ENCODE measurements around the gene ZCCHC7. TPM values are rescaled to one million over a fixed set of nuclear protein-coding genes. Genes with fewer than 3 reads are reported as not detected.

Gene ZCCHC7
- total and polyA plus RNA-seq, 9 of the 15 experiments (the other 6 are each of a cell fraction or from before 2014, with no cell fraction given): 34.1 to 68.9 (median 48.8) TPM

DNA sequence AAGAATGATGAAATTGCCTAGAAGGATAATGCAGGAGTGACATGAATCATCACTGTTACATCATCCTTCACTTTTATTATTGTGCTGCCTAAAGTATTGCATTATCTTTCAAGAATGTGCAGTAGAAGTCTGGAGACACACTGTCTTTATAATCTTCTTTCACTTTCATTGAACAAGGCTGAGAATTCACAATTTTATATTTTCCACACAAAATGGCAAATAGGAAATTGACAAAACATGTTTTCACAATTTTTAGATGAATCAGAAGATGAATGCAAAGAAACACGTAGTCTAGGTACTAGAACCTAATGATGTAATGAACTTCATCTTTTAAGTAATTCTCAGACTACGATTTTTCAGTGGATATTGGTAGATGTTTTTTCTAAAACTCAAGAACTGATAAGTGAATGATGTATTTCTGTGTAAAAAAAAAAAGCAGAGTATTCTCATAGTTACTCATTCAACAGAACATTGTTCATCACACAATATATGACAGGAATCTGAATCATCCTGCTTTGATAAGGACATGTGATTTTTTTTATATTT, 170.6 kb downstream of the ZCCHC7 start (continued):
- TF ChIP-seq, protein P1, sequence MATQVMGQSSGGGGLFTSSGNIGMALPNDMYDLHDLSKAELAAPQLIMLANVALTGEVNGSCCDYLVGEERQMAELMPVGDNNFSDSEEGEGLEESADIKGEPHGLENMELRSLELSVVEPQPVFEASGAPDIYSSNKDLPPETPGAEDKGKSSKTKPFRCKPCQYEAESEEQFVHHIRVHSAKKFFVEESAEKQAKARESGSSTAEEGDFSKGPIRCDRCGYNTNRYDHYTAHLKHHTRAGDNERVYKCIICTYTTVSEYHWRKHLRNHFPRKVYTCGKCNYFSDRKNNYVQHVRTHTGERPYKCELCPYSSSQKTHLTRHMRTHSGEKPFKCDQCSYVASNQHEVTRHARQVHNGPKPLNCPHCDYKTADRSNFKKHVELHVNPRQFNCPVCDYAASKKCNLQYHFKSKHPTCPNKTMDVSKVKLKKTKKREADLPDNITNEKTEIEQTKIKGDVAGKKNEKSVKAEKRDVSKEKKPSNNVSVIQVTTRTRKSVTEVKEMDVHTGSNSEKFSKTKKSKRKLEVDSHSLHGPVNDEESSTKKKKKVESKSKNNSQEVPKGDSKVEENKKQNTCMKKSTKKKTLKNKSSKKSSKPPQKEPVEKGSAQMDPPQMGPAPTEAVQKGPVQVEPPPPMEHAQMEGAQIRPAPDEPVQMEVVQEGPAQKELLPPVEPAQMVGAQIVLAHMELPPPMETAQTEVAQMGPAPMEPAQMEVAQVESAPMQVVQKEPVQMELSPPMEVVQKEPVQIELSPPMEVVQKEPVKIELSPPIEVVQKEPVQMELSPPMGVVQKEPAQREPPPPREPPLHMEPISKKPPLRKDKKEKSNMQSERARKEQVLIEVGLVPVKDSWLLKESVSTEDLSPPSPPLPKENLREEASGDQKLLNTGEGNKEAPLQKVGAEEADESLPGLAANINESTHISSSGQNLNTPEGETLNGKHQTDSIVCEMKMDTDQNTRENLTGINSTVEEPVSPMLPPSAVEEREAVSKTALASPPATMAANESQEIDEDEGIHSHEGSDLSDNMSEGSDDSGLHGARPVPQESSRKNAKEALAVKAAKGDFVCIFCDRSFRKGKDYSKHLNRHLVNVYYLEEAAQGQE (IDR thresholded peaks at IDR 0.05; ENCODE audit: borderline replicate concordance): no peak
- TF ChIP-seq, protein P1 (CRISPR knock-in tag; IDR thresholded peaks at IDR 0.05; ENCODE audit: low read depth): no peak
- TF ChIP-seq MECOM (CRISPR knock-in tag; IDR thresholded peaks at IDR 0.05): peak; percentile 72
